Ishikawa (cell line): Measurements from ENCODE around the gene CASP2.

ENCODE experiments used
- EP300 ChIP-seq: IDR thresholded peaks from 2 replicates; pipeline ENCODE4 v1.6.1; 2012; ENCODE audit warnings: borderline replicate concordance
- RAD21 ChIP-seq: IDR thresholded peaks from 2 replicates; pipeline ENCODE4 v1.6.1; 2012; ENCODE audit warnings: low read depth

DNA sequence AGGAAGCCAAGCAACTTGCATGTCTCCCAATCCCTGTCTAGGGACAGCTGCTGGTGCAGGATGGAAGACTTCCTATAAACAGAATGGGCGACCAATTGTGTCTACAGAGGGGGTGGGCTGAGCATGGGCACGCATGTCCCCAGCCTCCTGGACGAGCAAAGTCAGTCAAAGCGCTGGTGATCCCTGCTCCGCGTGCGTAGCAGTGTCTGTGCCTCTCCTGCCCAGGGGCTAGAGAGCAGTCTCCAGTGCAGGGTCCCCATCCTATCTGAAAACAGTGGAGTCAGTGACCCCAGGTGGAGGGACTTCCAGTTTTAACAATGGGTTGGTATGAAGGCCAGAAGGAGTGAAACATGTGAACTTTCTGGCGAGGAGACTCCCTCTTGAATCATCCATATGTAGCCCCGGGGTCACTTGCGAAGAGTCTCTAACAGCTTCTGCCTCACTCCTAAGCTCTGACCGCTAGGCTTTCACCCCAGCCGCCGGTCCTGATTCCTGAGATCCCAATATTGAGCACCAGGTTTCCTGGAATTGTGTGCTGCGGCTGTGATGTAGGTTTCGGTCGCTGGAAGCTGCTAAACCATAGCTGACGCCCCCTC, 714 bp upstream of the CASP2 start:
- no peak for TF ChIP-seq RAD21
- no peak for TF ChIP-seq EP300
